ENCODE results near the gene COMT.

GRCh38 chr22:19948057-19948760, 6.6 kb downstream of the COMT start:
- TF ChIP-seq CTCF (IDR thresholded peaks at IDR 0.05) (peak in 1 of 6 experiments; percentile 22), POLR2A (IDR thresholded peaks at IDR 0.05) (no peak)

Data from Peyer's patch (tissue), 4 donors.